GM10847 (cell line): ENCODE data around the gene JARID2.

Experiments
- POLR2A ChIP-seq: IDR thresholded peaks from 2 replicates; pipeline ENCODE4 v1.6.1; 2011; ENCODE audit not compliant: insufficient read length; ENCODE audit errors: extremely low read depth

JARID2 gene

GRCh38 chr6:15473741-15474161 is 227.9 kb downstream of the JARID2 start:
- no peak for TF ChIP-seq POLR2A

DNA sequence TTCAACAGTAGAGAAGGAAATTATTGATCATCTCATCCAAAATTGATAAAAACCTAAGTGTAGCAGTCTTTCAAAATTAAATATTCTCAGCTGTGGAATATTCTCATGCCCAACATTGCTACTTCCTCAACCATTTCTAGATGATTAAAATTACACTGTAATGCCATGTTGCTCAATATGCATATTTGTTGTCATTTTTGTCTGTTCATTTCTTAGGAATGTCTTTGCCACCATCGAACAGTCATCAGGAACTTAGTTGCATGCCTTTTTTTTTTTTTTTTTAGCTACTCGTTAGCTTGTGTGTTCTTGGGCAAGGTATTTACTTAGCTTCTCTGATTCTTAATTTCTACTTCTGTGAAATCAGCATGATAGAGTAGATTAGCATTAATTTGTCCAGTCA is 228.3 kb downstream of the JARID2 start:
- no peak for TF ChIP-seq POLR2A

DNA sequence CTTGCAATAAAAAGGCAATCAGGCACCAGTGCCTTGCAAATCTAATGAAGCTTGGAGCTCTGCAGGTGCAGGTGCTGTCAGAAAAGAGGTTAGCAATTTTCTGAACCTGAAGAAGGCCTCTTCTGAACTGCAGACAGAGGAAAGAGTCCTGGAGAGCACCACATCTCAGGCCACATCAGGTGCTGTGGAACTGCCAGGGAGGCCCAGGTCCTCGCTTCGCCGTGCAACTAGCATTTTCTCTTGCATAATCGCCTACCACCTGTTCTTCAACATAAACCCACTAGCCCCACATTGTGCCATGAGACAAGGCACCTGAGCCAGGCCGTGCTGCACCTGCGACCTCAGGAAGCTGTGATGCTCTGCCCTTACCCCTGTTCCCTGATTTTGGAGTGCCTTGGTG is 229.4 kb downstream of the JARID2 start:
- TF ChIP-seq POLR2A: no peak

DNA sequence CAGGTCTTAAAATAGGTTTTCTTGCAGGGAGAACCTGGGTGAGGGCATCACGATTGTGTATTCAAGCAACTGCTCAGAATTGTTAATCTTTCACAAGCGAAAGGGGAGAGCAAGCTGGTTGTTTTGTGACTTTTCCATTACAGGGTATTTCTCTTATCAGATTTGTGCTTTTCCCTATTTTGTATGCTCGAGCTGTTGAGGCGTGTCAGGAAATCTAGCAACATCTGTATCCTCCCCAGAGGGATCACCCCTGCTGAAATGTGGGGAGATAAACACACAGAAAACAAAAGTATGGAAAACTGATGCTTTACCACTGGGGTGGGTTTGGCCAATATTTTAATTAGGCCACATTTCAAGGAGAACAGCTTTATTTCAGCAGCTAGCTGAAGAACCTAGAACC is 230.0 kb downstream of the JARID2 start:
- no peak for TF ChIP-seq POLR2A

GRCh38 chr6:15476631-15477380 is 230.9 kb downstream of the JARID2 start:
- TF ChIP-seq POLR2A: no peak

- no peak for TF ChIP-seq POLR2A
Observed at GRCh38 chr6:15477746-15478145, 231.9 kb downstream of the JARID2 start.

DNA sequence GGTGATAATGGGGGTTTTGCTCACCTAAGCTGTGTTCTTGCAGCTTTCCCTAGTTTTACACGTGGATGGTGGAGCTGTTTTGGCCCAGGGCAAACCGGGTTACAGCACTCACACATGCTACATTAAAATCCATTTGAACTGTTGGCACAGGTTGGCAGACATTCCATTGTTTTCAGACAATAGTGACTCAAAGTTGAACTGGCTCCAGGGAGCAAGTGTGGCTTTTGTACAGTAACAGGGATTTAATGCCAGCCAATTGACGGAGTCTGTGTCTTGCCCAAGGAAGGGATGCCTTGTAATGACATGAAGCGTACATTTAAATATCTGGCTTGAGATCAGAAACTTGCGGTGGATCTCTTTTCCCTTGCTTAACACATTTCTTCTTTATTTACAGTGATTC is 233.9 kb downstream of the JARID2 start:
- no peak for TF ChIP-seq POLR2A

GRCh38 chr6:15480525-15480924 is 234.7 kb downstream of the JARID2 start:
- no peak for TF ChIP-seq POLR2A

DNA sequence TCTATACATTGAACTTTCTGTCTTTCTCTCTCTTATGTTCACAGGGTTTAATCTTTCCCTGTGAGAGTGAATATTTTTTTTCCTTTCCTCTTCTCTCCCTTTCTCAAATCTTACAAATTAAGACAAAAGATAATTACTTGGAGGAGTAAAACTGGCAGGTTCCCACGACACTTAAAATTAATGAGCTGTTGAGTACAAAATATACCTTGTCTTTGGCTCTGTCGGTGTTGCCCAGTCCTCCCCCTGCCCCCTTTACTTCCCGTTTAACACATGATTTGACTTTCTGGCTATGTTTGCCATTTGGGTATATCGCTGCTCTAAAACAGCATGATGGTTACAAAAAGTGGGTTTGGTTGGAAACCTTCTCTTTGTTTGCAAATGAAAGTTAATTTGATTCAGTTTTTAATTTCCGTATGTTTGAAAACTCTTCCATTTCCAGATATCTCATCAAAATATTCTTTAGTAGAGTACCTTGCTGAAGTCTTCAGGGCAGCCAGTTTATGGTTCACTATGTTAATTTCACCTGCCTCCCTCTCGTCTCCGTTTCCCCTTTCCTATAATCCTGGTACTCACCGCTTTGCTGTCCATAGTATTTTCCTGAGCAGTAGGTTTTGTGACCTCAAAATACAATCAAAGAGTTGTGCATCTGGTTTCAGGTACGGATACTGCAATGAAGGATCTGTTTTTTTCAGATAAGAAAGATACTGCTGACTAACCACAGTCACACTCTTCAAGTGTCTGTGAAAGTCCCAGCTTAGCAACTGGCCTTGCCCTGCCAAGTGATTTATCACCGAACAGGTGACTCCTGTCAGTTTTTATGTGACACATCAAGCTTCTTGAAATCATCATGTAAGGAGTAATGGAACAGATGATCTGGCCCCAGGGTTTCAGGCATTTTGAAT is 235.8 kb downstream of the JARID2 start:
- TF ChIP-seq POLR2A: no peak

DNA sequence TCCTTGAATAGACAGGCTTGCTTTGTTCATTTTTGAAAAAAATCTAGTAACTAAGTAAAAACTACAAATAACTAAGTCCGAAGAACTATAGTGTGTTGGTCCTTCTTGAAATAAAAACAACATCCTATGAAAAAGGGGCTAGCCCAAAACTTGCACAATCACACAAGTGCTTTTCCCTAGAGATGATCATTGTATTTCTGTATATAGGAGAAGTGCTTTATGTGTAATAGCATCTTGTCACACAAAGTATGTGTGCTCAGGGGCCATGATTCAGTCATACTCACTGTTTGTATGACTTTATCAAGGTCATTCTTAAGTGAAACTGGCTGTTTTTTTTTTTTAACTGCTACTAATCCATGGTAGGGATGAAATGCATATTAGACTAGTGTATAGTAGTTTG is 237.2 kb downstream of the JARID2 start:
- no peak for TF ChIP-seq POLR2A

DNA sequence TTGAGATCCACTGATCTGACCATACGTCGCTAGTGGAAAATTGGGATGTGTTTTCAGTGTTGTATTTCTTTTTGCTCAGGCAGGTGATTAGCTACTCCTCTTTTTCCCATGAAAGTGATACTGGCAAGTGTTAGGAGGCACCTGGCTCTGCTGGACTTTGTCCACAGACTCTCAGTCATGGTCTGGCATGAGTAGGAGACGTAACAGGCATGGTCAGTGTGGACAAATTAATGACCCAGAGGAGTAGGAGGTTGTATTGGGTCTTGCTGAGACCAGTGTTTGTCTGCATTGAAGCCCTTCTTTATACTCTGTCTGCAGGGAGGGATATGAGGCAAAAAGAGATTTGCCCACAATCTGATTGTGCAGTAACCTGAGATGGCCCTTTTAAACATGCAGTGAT is 238.3 kb downstream of the JARID2 start:
- no peak for TF ChIP-seq POLR2A

DNA sequence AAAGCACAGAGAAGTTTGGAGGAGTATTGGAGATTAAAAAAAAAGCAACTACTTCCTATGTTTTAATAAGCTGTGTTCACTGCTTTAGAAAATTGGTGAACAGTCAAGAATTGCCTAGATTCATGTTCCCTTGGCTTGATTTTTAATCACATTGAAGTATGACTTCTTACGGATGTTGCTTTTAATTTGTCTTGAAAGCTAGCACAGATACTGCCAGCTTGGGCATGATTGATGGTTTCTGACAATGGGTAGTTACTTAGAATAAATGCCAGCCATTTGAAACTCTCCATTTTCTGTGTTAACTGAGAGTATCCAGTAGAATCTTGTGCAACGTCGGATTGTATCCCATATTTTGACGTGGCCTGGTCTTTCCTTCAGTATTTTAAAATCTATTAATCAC is 239.0 kb downstream of the JARID2 start:
- TF ChIP-seq POLR2A: no peak

DNA sequence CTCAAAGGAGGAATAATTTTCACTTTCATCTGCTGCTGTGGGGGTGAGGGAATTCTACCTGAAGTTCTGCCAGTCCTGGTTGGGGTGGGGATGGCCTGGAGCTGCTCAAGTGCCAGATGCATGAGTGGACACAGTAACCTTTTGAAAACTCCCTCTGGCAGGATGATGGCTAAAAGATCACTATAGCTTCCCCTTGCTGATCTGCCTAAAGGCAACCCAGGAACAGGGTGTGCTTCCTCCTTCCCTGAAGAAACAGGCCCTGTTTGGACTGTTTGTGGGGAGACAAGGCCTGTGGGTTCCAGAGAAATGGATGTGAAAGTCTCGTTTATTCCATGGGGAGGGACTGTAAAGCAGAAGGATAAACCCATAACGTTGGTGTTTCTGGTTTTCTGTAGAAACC is 240.1 kb downstream of the JARID2 start:
- no peak for TF ChIP-seq POLR2A

GRCh38 chr6:15487262-15487661 is 241.4 kb downstream of the JARID2 start:
- TF ChIP-seq POLR2A: no peak

GRCh38 chr6:15489261-15489962 is 243.5 kb downstream of the JARID2 start:
- TF ChIP-seq POLR2A: no peak
